Measurements from ENCODE around the gene PIPOX.

The PIPOX gene

GRCh38 chr17:29032857-29033197, 10.1 kb upstream of the PIPOX start:
- DNase-seq: no peak
- TF ChIP-seq POLR2A (IDR thresholded peaks at IDR 0.05; ENCODE audit: low read length) (no peak), GATA1 (IDR thresholded peaks at IDR 0.05; ENCODE audit: low read depth, low read length) (no peak)

- no peak for DNase-seq
- TF ChIP-seq GATA1 (IDR thresholded peaks at IDR 0.05; ENCODE audit: low read depth, low read length) (no peak), POLR2A (IDR thresholded peaks at IDR 0.05; ENCODE audit: low read length) (no peak)
Observed at GRCh38 chr17:29034510-29034909, 8.4 kb upstream of the PIPOX start.

- no peak for TF ChIP-seq GATA1 (IDR thresholded peaks at IDR 0.05; ENCODE audit: low read depth, low read length)
- TF ChIP-seq POLR2A (IDR thresholded peaks at IDR 0.05; ENCODE audit: low read length): no peak
- DNase-seq: no peak
Observed at GRCh38 chr17:29036584-29036983, 6.4 kb upstream of the PIPOX start.

- TF ChIP-seq POLR2A (IDR thresholded peaks at IDR 0.05; ENCODE audit: low read length) (no peak), GATA1 (IDR thresholded peaks at IDR 0.05; ENCODE audit: low read depth, low read length) (no peak)
- DNase-seq: no peak
Observed at GRCh38 chr17:29037739-29038084, 5.2 kb upstream of the PIPOX start.

- TF ChIP-seq GATA1 (IDR thresholded peaks at IDR 0.05; ENCODE audit: low read depth, low read length) (no peak), POLR2A (IDR thresholded peaks at IDR 0.05; ENCODE audit: low read length) (no peak)
- no peak for DNase-seq
Observed at GRCh38 chr17:29038085-29038795, 4.7 kb upstream of the PIPOX start.

- TF ChIP-seq GATA1 (IDR thresholded peaks at IDR 0.05; ENCODE audit: low read depth, low read length): no peak
- TF ChIP-seq POLR2A (IDR thresholded peaks at IDR 0.05; ENCODE audit: low read length): no peak
- no peak for DNase-seq
Observed at GRCh38 chr17:29039764-29040598, 3.0 kb upstream of the PIPOX start.

- DNase-seq: no peak
- TF ChIP-seq GATA1 (IDR thresholded peaks at IDR 0.05; ENCODE audit: low read depth, low read length) (no peak), POLR2A (IDR thresholded peaks at IDR 0.05; ENCODE audit: low read length) (no peak)
Observed at GRCh38 chr17:29041091-29041490, 1.9 kb upstream of the PIPOX start.

GRCh38 chr17:29041571-29041970, 1.4 kb upstream of the PIPOX start:
- no peak for DNase-seq
- no peak for TF ChIP-seq GATA1 (IDR thresholded peaks at IDR 0.05; ENCODE audit: low read depth, low read length)
- no peak for TF ChIP-seq POLR2A (IDR thresholded peaks at IDR 0.05; ENCODE audit: low read length)

GRCh38 chr17:29042026-29042678, 789 bp upstream of the PIPOX start:
- no peak for DNase-seq
- TF ChIP-seq GATA1 (IDR thresholded peaks at IDR 0.05; ENCODE audit: low read depth, low read length) (no peak), POLR2A (IDR thresholded peaks at IDR 0.05; ENCODE audit: low read length) (no peak)

- DNase-seq: no peak
- TF ChIP-seq POLR2A (IDR thresholded peaks at IDR 0.05; ENCODE audit: low read length) (no peak), GATA1 (IDR thresholded peaks at IDR 0.05; ENCODE audit: low read depth, low read length) (no peak)
Observed at GRCh38 chr17:29043539-29044145, 701 bp downstream of the PIPOX start.

- DNase-seq: no peak
Observed at GRCh38 chr17:29045026-29045425, 2.1 kb downstream of the PIPOX start.

GRCh38 chr17:29045734-29046472, 3.0 kb downstream of the PIPOX start:
- no peak for DNase-seq
- TF ChIP-seq POLR2A (IDR thresholded peaks at IDR 0.05; ENCODE audit: low read length) (no peak), GATA1 (IDR thresholded peaks at IDR 0.05; ENCODE audit: low read depth, low read length) (no peak)

More at GRCh38 chr17:29045026-29045425, 2.1 kb downstream of the PIPOX start:
- TF ChIP-seq GATA1 (IDR thresholded peaks at IDR 0.05; ENCODE audit: low read depth, low read length) (no peak), POLR2A (IDR thresholded peaks at IDR 0.05; ENCODE audit: low read length) (no peak)

GRCh38 chr17:29046473-29046839, 3.5 kb downstream of the PIPOX start:
- TF ChIP-seq POLR2A (IDR thresholded peaks at IDR 0.05; ENCODE audit: low read length) (no peak), GATA1 (IDR thresholded peaks at IDR 0.05; ENCODE audit: low read depth, low read length) (no peak)
- DNase-seq: no peak
